ENCODE data around the gene WIPI1. TPM values are rescaled to one million over a fixed set of nuclear protein-coding genes. Genes with fewer than 3 reads are reported as not detected.

Gene WIPI1
- total RNA-seq, 1 donor from 2014 or later = 38.1 TPM

GRCh38 chr17:68401288-68401687, 56.0 kb downstream of the WIPI1 start:
- DNase-seq = no peak
- intact Hi-C loops (cut with DNase I) = no loop called here
- no peak overlapping the region for H3K4me3 ChIP-seq
- no peaks in the 10 kb centered on the region for H3K27me3 ChIP-seq
- H3K27ac ChIP-seq = no peak overlapping the region
- TF ChIP-seq, protein P1, sequence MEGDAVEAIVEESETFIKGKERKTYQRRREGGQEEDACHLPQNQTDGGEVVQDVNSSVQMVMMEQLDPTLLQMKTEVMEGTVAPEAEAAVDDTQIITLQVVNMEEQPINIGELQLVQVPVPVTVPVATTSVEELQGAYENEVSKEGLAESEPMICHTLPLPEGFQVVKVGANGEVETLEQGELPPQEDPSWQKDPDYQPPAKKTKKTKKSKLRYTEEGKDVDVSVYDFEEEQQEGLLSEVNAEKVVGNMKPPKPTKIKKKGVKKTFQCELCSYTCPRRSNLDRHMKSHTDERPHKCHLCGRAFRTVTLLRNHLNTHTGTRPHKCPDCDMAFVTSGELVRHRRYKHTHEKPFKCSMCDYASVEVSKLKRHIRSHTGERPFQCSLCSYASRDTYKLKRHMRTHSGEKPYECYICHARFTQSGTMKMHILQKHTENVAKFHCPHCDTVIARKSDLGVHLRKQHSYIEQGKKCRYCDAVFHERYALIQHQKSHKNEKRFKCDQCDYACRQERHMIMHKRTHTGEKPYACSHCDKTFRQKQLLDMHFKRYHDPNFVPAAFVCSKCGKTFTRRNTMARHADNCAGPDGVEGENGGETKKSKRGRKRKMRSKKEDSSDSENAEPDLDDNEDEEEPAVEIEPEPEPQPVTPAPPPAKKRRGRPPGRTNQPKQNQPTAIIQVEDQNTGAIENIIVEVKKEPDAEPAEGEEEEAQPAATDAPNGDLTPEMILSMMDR (IDR thresholded peaks at IDR 0.05) = no peak
- H3K9me3 ChIP-seq = no peaks in the 10 kb centered on the region
- peaks cover 8% of the 10 kb centered on the region for H3K4me1 ChIP-seq
- H3K36me3 ChIP-seq = no peaks in the 10 kb centered on the region
- ATAC-seq = no peak

DNA sequence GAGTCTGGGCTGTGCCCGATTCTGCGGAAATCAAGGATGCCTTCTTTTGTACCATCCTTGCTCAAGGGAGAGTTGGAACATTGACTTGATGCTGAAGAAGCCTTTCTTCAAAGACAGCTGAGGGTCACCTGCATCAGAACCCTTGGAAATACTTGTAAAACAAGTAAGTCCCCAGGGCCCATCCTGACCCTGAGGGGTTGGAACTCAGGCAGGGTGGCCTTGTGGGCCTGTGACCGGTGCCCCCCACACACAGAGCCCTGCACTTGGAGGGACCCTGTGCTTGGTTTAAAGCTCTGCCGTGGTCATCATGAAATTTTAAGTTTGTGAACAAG, 56.9 kb downstream of the WIPI1 start:
- Histone ChIP-seq H3K27me3 (no peaks in the 10 kb centered on the region), H3K4me1 (peaks cover 8% of the 10 kb centered on the region), H3K9me3 (no peaks in the 10 kb centered on the region), H3K36me3 (no peaks in the 10 kb centered on the region), H3K4me3 (no peak overlapping the region), H3K27ac (no peak overlapping the region)
- ATAC-seq (peak; percentile 50), DNase-seq (no peak)
- intact Hi-C loops (cut with DNase I) = no loop called here
- TF ChIP-seq, protein P1 (IDR thresholded peaks at IDR 0.05) = no peak

- Histone ChIP-seq H3K27me3 (no peaks in the 10 kb centered on the region), H3K4me3 (no peak overlapping the region), H3K36me3 (no peaks in the 10 kb centered on the region), H3K27ac (no peak overlapping the region), H3K4me1 (peaks cover 8% of the 10 kb centered on the region), H3K9me3 (no peaks in the 10 kb centered on the region)
- intact Hi-C loops (cut with DNase I) = no loop called here
- ATAC-seq (no peak), DNase-seq (no peak)
- TF ChIP-seq, protein P1 (IDR thresholded peaks at IDR 0.05) = no peak
Measured at GRCh38 chr17:68399638-68400403, 57.5 kb downstream of the WIPI1 start.

DNA sequence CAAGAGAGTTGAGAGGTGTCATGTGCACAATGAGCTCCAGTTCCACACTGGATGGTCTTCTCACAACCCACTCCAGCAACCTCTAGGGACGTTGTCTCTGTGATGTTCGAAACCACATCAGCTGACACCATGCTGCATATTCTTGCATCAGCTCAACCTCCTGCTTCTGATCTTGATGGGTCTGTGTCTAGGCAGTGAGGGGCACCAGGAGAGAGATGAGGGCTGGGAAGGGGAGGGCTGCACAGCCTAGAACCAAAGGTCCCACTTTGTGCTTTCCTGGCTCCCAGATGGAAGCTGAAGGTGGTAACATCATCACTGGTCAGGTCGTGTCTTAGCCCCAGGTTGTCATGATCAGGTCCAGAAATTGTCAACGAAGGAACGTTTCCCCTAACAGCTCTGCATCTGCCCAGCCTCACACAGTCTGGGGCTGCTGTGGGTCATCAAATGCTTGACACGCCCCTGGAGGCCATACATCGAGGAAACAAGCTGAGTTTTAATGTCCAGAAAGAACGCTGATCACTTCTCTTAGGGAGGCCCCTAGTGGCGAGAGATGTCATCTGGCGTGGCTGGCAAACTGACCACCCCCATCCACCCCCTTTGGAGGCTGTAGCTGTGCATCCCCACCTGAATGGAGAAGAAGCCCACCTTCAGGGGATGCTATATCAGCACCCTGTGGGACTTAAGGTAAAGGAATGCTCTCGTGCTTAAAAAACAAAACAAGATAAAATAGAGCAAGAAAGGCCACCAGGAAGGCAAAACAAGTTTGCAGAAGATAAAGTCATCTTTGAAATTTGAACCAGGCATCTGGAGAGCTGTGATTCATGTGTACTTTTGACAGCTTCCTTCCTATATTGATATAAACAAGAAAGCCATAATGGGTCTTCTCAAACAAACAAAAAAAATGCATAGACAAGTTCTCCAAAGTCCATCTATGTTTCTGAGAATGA, 58.3 kb downstream of the WIPI1 start:
- H3K4me1 ChIP-seq = peaks cover 8% of the 10 kb centered on the region
- DNase-seq (peak; percentile 72), ATAC-seq (peak; percentile 88)
- H3K4me3 ChIP-seq = no peak overlapping the region
- intact Hi-C loops (cut with DNase I) = no loop called here
- H3K27me3 ChIP-seq = no peaks in the 10 kb centered on the region
- H3K27ac ChIP-seq = no peak overlapping the region
- H3K36me3 ChIP-seq = no peaks in the 10 kb centered on the region
- no peaks in the 10 kb centered on the region for H3K9me3 ChIP-seq
- TF ChIP-seq, protein P1 (IDR thresholded peaks at IDR 0.05) = peak; percentile 76

DNA sequence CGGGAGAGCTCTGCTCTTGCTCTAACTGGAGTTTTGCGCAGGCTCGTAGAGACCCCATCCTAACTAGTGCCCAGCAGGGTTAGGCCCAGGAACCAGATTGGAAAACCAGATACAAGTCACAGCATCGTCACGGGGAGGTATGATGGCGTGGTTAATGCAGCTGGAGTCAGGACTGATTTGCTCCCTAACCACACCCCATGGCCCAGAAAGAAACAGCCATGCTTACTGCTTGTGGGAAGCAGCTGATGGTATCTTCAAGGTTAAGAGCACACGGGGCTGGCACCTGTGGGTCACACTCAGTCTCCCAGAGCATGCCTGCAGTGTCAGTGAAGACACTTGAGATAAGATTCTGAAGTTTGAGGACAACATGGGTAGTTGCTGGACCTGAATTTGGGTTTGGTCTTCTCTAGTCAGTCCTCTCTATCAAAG, 60.2 kb downstream of the WIPI1 start:
- DNase-seq (no peak), ATAC-seq (no peak)
- no peak overlapping the region for H3K4me3 ChIP-seq
- no peaks in the 10 kb centered on the region for H3K9me3 ChIP-seq
- H3K27me3 ChIP-seq = no peaks in the 10 kb centered on the region
- TF ChIP-seq, protein P1 (IDR thresholded peaks at IDR 0.05) = no peak
- peaks cover 8% of the 10 kb centered on the region for H3K4me1 ChIP-seq
- no peaks in the 10 kb centered on the region for H3K36me3 ChIP-seq
- intact Hi-C loops (cut with DNase I) = no loop called here
- H3K27ac ChIP-seq = no peak overlapping the region

Measured in upper lobe of right lung (tissue), 1 donor.